AG10803 (cell line): ENCODE measurements around the gene SPDYE16.
"Not testable (repeated sequence)": the region's sequence is repeated elsewhere in the genome, so short reads cannot be mapped to it uniquely, and the experiment has no call there.

ENCODE experiments used
- DNase-seq: peaks from one replicate; pipeline ENCODE4 v3.0.0; 2010; ENCODE audit warnings: low read depth
- H3K4me3 ChIP-seq: 2 replicates; pipeline ENCODE4 v1.5.1; 2011; ENCODE audit warnings: mild to moderate bottlenecking, low read length, control low read depth

The SPDYE16 gene

DNA sequence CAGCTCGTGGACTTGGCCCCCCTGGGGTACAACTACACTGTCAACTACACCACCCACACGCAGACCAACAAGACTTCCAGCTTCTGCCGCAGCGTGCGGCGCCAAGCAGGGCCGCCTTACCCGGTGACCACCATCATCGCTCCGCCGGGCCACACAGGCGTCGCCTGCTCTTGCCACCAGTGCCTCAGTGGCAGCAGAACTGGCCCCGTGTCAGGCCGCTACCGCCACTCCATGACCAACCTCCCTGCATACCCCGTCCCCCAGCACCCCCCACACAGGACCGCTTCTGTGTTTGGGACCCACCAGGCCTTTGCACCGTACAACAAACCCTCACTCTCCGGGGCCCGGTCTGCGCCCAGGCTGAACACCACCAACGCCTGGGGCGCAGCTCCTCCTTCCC lies 60.4 kb downstream of the SPDYE16 start:
- H3K4me3 ChIP-seq, DNase-seq: not testable (repeated sequence)
